Panc1 (cell line): ENCODE results near the gene WWOX.

ENCODE experiments used
- POLR2AphosphoS5 ChIP-seq: IDR thresholded peaks from 2 replicates; pipeline ENCODE4 v1.6.1; 2012; ENCODE audit warnings: mild to moderate bottlenecking, low read depth, low read length, moderate library complexity
- REST ChIP-seq, 2 experiments: IDR thresholded peaks; 2 replicates each; pipeline ENCODE4 v1.6.1; 2011 to 2012; ENCODE audit warnings: low read depth in 2 of 2, control low read depth in 1 of 2, low read length in 1 of 2, mild to moderate bottlenecking in 1 of 2, moderate library complexity in 1 of 2; ENCODE audit not compliant: insufficient read depth in 1 of 2
- TCF7L2 ChIP-seq: IDR thresholded peaks from 2 replicates; pipeline ENCODE4 v1.6.1; 2011; ENCODE audit warnings: mild to moderate bottlenecking, low read depth, low read length, inconsistent platforms
- TF ChIP-seq, protein P1 (sequence below): fragments of 450-650 bp; IDR thresholded peaks from 2 replicates; pipeline ENCODE4 v1.5.1; 2017; ENCODE audit warnings: mild to moderate bottlenecking

- no peak for TF ChIP-seq POLR2AphosphoS5
- TF ChIP-seq, protein P1, sequence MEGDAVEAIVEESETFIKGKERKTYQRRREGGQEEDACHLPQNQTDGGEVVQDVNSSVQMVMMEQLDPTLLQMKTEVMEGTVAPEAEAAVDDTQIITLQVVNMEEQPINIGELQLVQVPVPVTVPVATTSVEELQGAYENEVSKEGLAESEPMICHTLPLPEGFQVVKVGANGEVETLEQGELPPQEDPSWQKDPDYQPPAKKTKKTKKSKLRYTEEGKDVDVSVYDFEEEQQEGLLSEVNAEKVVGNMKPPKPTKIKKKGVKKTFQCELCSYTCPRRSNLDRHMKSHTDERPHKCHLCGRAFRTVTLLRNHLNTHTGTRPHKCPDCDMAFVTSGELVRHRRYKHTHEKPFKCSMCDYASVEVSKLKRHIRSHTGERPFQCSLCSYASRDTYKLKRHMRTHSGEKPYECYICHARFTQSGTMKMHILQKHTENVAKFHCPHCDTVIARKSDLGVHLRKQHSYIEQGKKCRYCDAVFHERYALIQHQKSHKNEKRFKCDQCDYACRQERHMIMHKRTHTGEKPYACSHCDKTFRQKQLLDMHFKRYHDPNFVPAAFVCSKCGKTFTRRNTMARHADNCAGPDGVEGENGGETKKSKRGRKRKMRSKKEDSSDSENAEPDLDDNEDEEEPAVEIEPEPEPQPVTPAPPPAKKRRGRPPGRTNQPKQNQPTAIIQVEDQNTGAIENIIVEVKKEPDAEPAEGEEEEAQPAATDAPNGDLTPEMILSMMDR = peak; percentile 9; the same call in 1 of the 2 replicates
- no peak for TF ChIP-seq TCF7L2
- TF ChIP-seq REST (IDR thresholded peaks at IDR 0.05; ENCODE audit: insufficient read depth in 1 of 2, low read depth in 2 of 2, low read length in 1 of 2) = no peak
Observed at GRCh38 chr16:78259873-78260272, 160.4 kb downstream of the WWOX start.
